Breast epithelium (tissue), 4 donors: ENCODE data around the gene MEPCE. TPM values are rescaled to one million over a fixed set of nuclear protein-coding genes. Genes with fewer than 3 reads are reported as not detected.

Experiments used
- DNase-seq, 2 donors: peaks; one replicate each; pipeline ENCODE4 v3.0.0-alpha.2; 2019; ENCODE audit warnings: low spot score in 2 of 2
- H3K27ac ChIP-seq, 2 donors: fragments of 200-600 bp; sonication (generic) in 1 of 2; one replicate each; pipeline ENCODE4 v1.5.1; 2016 to 2019; ENCODE audit warnings: mild to moderate bottlenecking in 1 of 2
- H3K27me3 ChIP-seq, 2 donors: fragments of 200-600 bp; sonication (generic) in 1 of 2; one replicate each; pipeline versions ENCODE4 v1.5.1 to v1.6.0; 2017 to 2019; ENCODE audit warnings: control low read depth in 1 of 2, mild to moderate bottlenecking in 1 of 2
- H3K36me3 ChIP-seq: fragments of 200-600 bp; one replicate; pipeline ENCODE4 v1.5.1; 2019
- H3K4me1 ChIP-seq, 2 donors: fragments of 200-600 bp; sonication (generic); one replicate each; pipeline ENCODE4 v1.5.1; 2016 to 2019; ENCODE audit warnings: control low read depth in 1 of 2
- H3K4me3 ChIP-seq, 3 donors: fragments of 200-600 bp; sonication (generic); 1 replicate in 2 of 3; 2 replicates in 1 of 3; pipeline ENCODE4 v1.5.1; 2016 to 2019; ENCODE audit warnings: mild to moderate bottlenecking in 3 of 3, moderate library complexity in 2 of 3
- H3K9me3 ChIP-seq, 2 donors: fragments of 200-600 bp; sonication (generic) in 1 of 2; one replicate each; pipeline ENCODE4 v1.5.1; 2016 to 2019; ENCODE audit warnings: control low read depth in 1 of 2
- CTCF ChIP-seq, 3 donors: fragments of 450-650 bp; IDR thresholded peaks; one replicate each; pipeline ENCODE4 v1.5.1; 2016 to 2017; ENCODE audit warnings: antibody characterized with exemption in 3 of 3, mild to moderate bottlenecking in 3 of 3, moderate library complexity in 3 of 3
- POLR2A ChIP-seq: fragments of 450-650 bp; IDR thresholded peaks from one replicate; pipeline ENCODE4 v1.6.1; 2016; ENCODE audit warnings: antibody characterized with exemption, mild to moderate bottlenecking, moderate library complexity
- POLR2AphosphoS5 ChIP-seq, 3 donors: sonication (generic); formaldehyde crosslinking; IDR thresholded peaks; one replicate each; pipeline ENCODE4 v1.6.1; 2017; ENCODE audit warnings: antibody characterized with exemption in 3 of 3
- intact Hi-C: fragments of 100-400 bp; cut with DNase I; formaldehyde crosslinking; loops from one replicate; pipeline ENCODE4 v1.15.1; 2023; ENCODE audit warnings: low total_unique reads
- total RNA-seq, 3 donors: library from RNA; depleted of rRNA; stranded (reverse); fragments of >200 nt; gene quantifications; one replicate each; pipeline ENCODE4 v1.1.0, GENCODE V29; 2016

Gene MEPCE
- total RNA-seq, 3 donors from 2014 or later = 26.5 to 41.4 (median 40.6) TPM

DNA sequence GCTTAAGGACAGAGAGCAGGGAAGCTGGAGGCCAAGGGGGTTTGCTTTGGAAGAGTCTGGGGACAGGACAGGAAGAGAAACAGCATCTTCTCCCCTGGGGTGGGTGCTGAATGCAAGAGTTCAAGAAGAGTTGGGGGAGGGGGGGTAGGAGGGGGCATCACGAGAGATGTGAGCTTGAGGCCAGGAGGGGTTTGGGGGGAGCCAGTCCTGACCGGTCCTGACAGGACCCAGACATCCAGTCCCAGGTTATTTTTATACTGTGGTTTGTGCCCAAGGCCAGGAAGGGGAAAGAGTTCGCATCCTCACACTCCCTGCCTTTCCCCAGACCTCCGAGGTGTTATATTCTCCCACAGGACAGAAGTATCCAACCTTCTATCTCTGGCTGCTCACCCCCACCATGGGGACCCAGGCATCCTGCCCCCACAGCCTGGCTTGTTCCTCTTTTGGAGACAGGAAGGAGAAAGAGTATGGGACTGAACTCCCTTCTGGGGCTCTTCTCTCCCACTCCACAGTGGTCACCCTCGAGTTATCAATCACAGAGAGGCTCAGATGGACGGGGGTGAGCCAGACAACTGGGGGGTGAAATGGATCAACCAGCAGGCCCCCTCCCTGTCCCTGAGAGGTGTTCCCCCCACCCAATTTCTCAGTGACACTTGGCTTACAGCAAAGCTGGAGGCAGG, 46.6 kb downstream of the MEPCE start:
- Histone ChIP-seq H3K36me3 (no peaks in the 10 kb centered on the region), H3K4me1 (peaks cover 8 to 14% of the 10 kb centered on the region in 2 donors), H3K27me3 (no peaks in the 10 kb centered on the region), H3K4me3 (peak overlapping the region; percentile 94 to 96 (median 95)), H3K27ac (peak overlapping the region; percentile 94 to 95), H3K9me3 (no peaks in the 10 kb centered on the region)
- no peak for TF ChIP-seq POLR2AphosphoS5 (IDR thresholded peaks at IDR 0.05)
- TF ChIP-seq POLR2A = no peak
- no peak for TF ChIP-seq CTCF (IDR thresholded peaks at IDR 0.05)
- intact Hi-C loops = loop anchor here (5.0 kb wide), 1 partner anchor 211 kb away; no protein-coding TSS in a partner anchor
- no peak for DNase-seq

GRCh38 chr7:100476903-100477870, 47.6 kb downstream of the MEPCE start:
- no peaks in the 10 kb centered on the region for H3K9me3 ChIP-seq
- intact Hi-C loops = loop anchor here (5.0 kb wide), 1 partner anchor 210 kb away; no protein-coding TSS in a partner anchor
- DNase-seq = no peak
- no peaks in the 10 kb centered on the region for H3K36me3 ChIP-seq
- peaks cover 8 to 14% of the 10 kb centered on the region in 2 donors for H3K4me1 ChIP-seq
- no peak for TF ChIP-seq POLR2AphosphoS5 (IDR thresholded peaks at IDR 0.05)
- TF ChIP-seq CTCF (IDR thresholded peaks at IDR 0.05) = peak in 1 of 3 donors; percentile 8
- no peak for TF ChIP-seq POLR2A
- H3K27ac ChIP-seq = peak overlapping the region; percentile 94 to 95
- H3K4me3 ChIP-seq = peak overlapping the region; percentile 94 to 96 (median 95)
- no peaks in the 10 kb centered on the region for H3K27me3 ChIP-seq

DNA sequence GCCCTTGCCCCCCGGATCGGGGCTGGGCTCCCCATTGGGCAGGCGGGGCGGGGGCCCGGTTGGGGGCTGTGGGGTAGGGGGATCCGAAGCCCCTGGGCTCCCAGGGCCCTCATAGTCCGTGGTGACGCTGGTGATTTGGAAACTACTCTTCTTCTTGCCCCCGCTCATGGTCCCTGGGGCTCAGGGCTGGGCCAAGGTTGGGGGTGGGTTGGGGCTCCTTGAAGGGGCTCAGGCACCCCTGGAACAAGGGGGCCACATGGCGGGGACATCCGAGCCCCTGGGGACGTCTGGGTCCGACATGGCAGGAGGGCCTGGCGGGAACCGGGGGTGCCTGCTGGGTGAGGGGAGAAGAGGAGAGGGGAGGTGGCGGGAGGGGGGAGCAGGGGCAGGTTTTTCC, 48.2 kb downstream of the MEPCE start:
- no peaks in the 10 kb centered on the region for H3K9me3 ChIP-seq
- intact Hi-C loops = loop anchor here (5.0 kb wide), 1 partner anchor 209 kb away; no protein-coding TSS in a partner anchor
- TF ChIP-seq CTCF (IDR thresholded peaks at IDR 0.05) (no peak), POLR2A (no peak), POLR2AphosphoS5 (IDR thresholded peaks at IDR 0.05) (no peak)
- no peaks in the 10 kb centered on the region for H3K27me3 ChIP-seq
- peak overlapping the region; percentile 94 to 96 (median 95) for H3K4me3 ChIP-seq
- DNase-seq = no peak
- H3K36me3 ChIP-seq = no peaks in the 10 kb centered on the region
- peak overlapping the region; percentile 94 to 95 for H3K27ac ChIP-seq
- H3K4me1 ChIP-seq = peaks cover 11 to 14% of the 10 kb centered on the region in 2 donors

DNA sequence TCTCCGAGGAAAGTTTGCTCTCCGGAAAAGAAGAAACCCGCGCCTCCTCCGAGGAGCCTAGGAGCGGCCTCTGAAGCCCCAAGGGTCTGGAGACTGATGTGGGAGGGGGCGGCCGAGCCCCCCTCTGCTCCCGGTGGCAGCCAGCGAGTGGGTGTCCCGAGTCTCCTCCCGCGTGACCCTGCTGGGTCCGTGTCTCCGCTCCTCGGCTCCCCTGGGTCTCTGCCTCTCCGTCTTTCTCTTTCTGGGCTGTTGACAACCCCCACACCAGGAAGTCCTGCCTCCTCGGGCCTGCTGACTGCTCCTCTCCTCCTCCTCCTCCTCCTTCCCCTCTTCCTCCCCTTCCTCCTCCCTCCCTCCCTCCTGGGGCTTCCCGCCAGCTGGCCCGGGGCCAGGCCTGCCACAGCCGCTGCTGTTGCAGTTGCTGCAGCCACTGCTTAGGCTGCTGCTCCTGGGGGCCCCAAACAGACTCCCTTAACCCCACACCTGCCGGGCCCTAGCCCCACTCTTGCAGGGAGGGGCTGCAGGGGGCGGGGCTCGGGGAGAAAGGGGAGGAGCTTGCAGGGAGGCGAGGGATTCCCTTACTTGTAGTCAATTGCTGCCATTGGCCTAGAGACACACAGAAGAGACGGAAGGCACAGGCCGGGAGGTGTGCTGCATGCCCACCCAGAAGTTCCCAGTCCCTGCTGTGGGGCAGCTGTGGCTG, 49.5 kb downstream of the MEPCE start, which contains the start of gene TSC22D4:
Gene TSC22D4 (minus strand): TSS at position 257 of the 703 bp plus-strand sequence. CDS start 1,176 bp downstream, outside the sequence.
- no peaks in the 10 kb centered on the region for H3K27me3 ChIP-seq
- peak within 1 kb of the TSS; percentile 94 to 96 (median 95) for H3K4me3 ChIP-seq
- H3K4me1 ChIP-seq = peaks cover 12% of the 10 kb centered on the region in 2 donors
- intact Hi-C loops = loop anchor here (5.0 kb wide), 1 partner anchor 208 kb away; no protein-coding TSS in a partner anchor
- peak; percentile 94 to 97 for DNase-seq
- TF ChIP-seq CTCF (IDR thresholded peaks at IDR 0.05) (no peak), POLR2AphosphoS5 (IDR thresholded peaks at IDR 0.05) (peak; percentile 85 to 90 (median 88)), POLR2A (peak; percentile 83)
- H3K9me3 ChIP-seq = no peaks in the 10 kb centered on the region
- no peaks in the 10 kb centered on the region for H3K36me3 ChIP-seq
- peak within 1 kb of the TSS; percentile 94 to 95 for H3K27ac ChIP-seq
